OCI-LY3 (cell line): Measurements from ENCODE around the gene TM9SF3.

Experiments used
- H2AFZ ChIP-seq: fragments of 200-600, 300-600 bp; shearing (Covaris generic); 2 replicates; pipeline ENCODE4 v1.6.0; 2014; ENCODE audit warnings: antibody characterized with exemption, low read depth, low read length
- H3K27ac ChIP-seq: fragments of 200-600, 300-600 bp; sonication (generic); 2 replicates; pipeline ENCODE4 v1.5.1; 2014; ENCODE audit warnings: mild to moderate bottlenecking, low read length, moderate library complexity, mixed read lengths
- H3K27me3 ChIP-seq: fragments of 200-600, 300-600 bp; sonication (generic); 2 replicates; pipeline ENCODE4 v1.6.1; 2014; ENCODE audit warnings: low read depth, low read length, mixed read lengths
- H3K36me3 ChIP-seq: fragments of 200-600, 300-600 bp; sonication (generic); replicated peaks from 2 replicates; pipeline ENCODE3; 2014; ENCODE audit warnings: low read depth, low read length, mixed read lengths
- H3K4me1 ChIP-seq: fragments of 300-600, 200-600 bp; sonication (generic); 2 replicates; pipeline ENCODE4 v1.6.1; 2014; ENCODE audit warnings: low read length, mixed read lengths
- H3K4me2 ChIP-seq: fragments of 200-600, 300-600 bp; sonication (generic); 2 replicates; pipeline ENCODE4 v1.6.1; 2014; ENCODE audit warnings: low read length, mixed read lengths
- H3K4me3 ChIP-seq: fragments of 300-600, 200-600 bp; sonication (generic); 2 replicates; pipeline ENCODE4 v1.5.1; 2014; ENCODE audit warnings: antibody characterized with exemption, mild to moderate bottlenecking, low read length, moderate library complexity
- H3K79me2 ChIP-seq: fragments of 300-600, 200-600 bp; shearing (Covaris generic); 2 replicates; pipeline ENCODE4 v1.6.1; 2014; ENCODE audit warnings: mild to moderate bottlenecking, low read length, mixed read lengths
- H3K9ac ChIP-seq: fragments of 300-600, 200-600 bp; shearing (Covaris generic); 2 replicates; pipeline ENCODE4 v1.6.0; 2014; ENCODE audit warnings: mild to moderate bottlenecking, low read length, moderate library complexity
- H3K9me3 ChIP-seq: fragments of 200-600, 300-600 bp; shearing (Covaris generic); 2 replicates; pipeline ENCODE4 v1.6.1; 2014; ENCODE audit warnings: low read length, mixed read lengths; ENCODE audit not compliant: insufficient read depth
- H4K20me1 ChIP-seq: fragments of 200-600, 300-600 bp; sonication (generic); 2 replicates; pipeline ENCODE4 v1.6.1; 2016; ENCODE audit warnings: low read length, mixed read lengths; ENCODE audit not compliant: insufficient read depth
- CTCF ChIP-seq: fragments of 200-600, 300-600 bp; sonication (generic); IDR thresholded peaks from 2 replicates; pipeline ENCODE4 v1.5.1; 2014; ENCODE audit warnings: antibody characterized with exemption, low read length, low read depth
- EZH2phosphoT487 ChIP-seq: fragments of 200-600 bp; shearing (Covaris generic); IDR thresholded peaks from 2 replicates; pipeline ENCODE4 v1.6.1; 2018; ENCODE audit warnings: antibody characterized with exemption, mixed run types, low read depth

TM9SF3 gene

GRCh38 chr10:96538683-96539082, 48.1 kb downstream of the TM9SF3 start:
- H2AFZ ChIP-seq, result no peak overlapping the region
- TF ChIP-seq CTCF (no peak), EZH2phosphoT487 (no peak)
- H3K9me3 ChIP-seq, result no peaks in the 10 kb centered on the region
- no peaks in the 10 kb centered on the region for H3K27me3 ChIP-seq
- H3K4me2 ChIP-seq, result no peak overlapping the region
- H3K27ac ChIP-seq, result no peak overlapping the region
- H3K9ac ChIP-seq, result no peak overlapping the region
- H4K20me1 ChIP-seq, result peaks cover 12% of the 10 kb centered on the region
- peaks cover 3% of the 10 kb centered on the region for H3K36me3 ChIP-seq
- no peak overlapping the region for H3K4me3 ChIP-seq
- peaks cover 4% of the 10 kb centered on the region; the same call in 1 of the 2 replicates for H3K79me2 ChIP-seq
- no peaks in the 10 kb centered on the region for H3K4me1 ChIP-seq

DNA sequence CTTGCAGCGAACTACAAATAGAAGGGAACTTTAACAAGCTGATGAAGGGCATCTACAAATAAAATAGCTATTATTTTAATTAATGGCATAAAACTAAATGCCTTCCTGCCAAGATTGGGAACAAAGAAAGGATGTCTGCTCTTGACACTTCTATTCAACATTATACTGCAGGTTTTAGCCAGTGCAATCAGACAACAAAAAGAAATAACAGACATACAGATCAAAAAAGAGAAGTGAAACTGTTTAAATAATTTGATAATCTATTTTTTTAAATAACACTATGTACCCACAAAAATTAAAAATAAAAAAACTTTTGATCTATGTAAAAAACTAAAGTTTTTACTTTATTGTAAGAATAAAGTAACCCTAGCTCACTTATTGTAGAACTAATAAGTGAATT, 50.7 kb downstream of the TM9SF3 start:
- Histone ChIP-seq H3K9ac (no peak overlapping the region), H3K4me1 (no peaks in the 10 kb centered on the region), H4K20me1 (peaks cover 12% of the 10 kb centered on the region), H3K4me2 (no peak overlapping the region), H3K27me3 (no peaks in the 10 kb centered on the region), H3K9me3 (no peaks in the 10 kb centered on the region), H3K27ac (no peak overlapping the region), H3K4me3 (no peak overlapping the region), H2AFZ (no peak overlapping the region), H3K79me2 (peaks cover 4% of the 10 kb centered on the region; the same call in 1 of the 2 replicates), H3K36me3 (no peaks in the 10 kb centered on the region)
- TF ChIP-seq CTCF (no peak), EZH2phosphoT487 (no peak)

DNA sequence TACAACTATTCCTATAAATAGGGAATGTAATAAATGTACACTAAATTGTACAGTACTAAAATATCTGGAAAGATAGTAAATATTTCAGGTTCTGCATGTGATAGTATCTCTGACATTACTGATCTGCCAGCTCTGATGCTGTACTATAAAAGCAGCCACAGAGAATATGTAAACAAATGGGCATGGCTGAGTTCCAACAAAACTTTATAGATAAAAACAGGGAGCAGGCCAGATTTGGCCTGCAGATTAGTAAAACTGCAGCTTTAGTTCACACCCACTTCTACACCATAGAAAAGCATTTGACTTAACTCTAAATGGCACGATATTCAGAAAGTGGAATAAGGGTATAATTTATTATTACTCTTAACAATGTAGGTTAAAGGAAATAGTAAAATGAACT, 54.3 kb downstream of the TM9SF3 start:
- Histone ChIP-seq H2AFZ (no peak overlapping the region), H3K27me3 (no peaks in the 10 kb centered on the region), H3K4me3 (no peak overlapping the region), H4K20me1 (peaks cover 12% of the 10 kb centered on the region), H3K79me2 (peaks cover 4% of the 10 kb centered on the region; the same call in 1 of the 2 replicates), H3K36me3 (peaks cover 7% of the 10 kb centered on the region), H3K9me3 (no peaks in the 10 kb centered on the region), H3K9ac (no peak overlapping the region), H3K4me2 (no peak overlapping the region), H3K27ac (no peak overlapping the region), H3K4me1 (no peaks in the 10 kb centered on the region)
- TF ChIP-seq EZH2phosphoT487 (no peak), CTCF (no peak)

DNA sequence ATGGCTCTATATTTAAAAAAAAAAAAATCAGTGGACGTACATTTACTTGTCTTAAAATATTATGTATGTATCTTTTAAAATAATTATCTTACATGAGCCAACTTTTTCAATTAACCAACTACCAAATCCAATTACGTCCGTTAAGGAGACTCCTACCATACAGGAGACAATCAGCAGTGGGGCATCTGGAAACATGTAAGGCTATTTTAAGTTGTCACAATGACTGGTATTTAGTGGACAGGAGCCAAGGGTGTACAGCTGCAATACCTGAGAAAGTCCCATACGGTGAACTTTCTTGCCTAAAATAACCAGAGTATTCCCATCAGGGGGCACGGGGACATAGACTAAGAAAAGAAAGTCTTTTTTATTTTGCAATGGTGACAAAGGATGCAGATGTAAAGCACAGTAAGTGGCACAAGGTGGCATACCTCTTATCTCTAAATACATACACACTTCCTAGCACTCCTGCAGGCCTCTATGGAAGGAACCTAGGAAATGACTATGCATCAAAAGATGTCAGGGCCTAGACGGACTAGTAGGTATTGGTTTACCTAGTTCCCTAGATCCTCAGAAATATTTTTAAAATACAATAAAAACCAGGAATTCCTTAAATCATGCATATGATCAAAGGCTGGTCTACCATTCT, 57.1 kb downstream of the TM9SF3 start:
- Histone ChIP-seq H3K4me2 (no peak overlapping the region), H3K79me2 (no peaks in the 10 kb centered on the region), H4K20me1 (peaks cover 3% of the 10 kb centered on the region; the same call in 1 of the 2 replicates), H3K4me1 (no peaks in the 10 kb centered on the region), H3K36me3 (peaks cover 9% of the 10 kb centered on the region), H3K4me3 (no peak overlapping the region), H3K27me3 (no peaks in the 10 kb centered on the region), H3K9me3 (no peaks in the 10 kb centered on the region), H3K9ac (no peak overlapping the region), H3K27ac (no peak overlapping the region), H2AFZ (no peak overlapping the region)
- TF ChIP-seq EZH2phosphoT487 (no peak), CTCF (no peak)
